Peyer's patch (tissue), 4 donors: Measurements from ENCODE around the gene CCDC78. TPM values are rescaled to one million over a fixed set of nuclear protein-coding genes. Genes with fewer than 3 reads are reported as not detected.

Experiments used
- DNase-seq, 3 donors: peaks; one replicate each; pipeline ENCODE4 v3.0.0-alpha.2; 2017 to 2019
- H3K27ac ChIP-seq, 4 donors: fragments of 200-600 bp; sonication (generic); one replicate each; pipeline ENCODE4 v1.5.1; 2016 to 2019
- H3K27me3 ChIP-seq, 2 donors: fragments of 200-600 bp; sonication (generic); one replicate each; pipeline ENCODE4 v1.5.1; 2019
- H3K36me3 ChIP-seq, 3 donors: fragments of 200-600 bp; sonication (generic); one replicate each; pipeline ENCODE4 v1.5.1; 2016 to 2019
- H3K4me1 ChIP-seq, 4 donors: fragments of 200-600 bp; sonication (generic); one replicate each; pipeline ENCODE4 v1.5.1; 2016 to 2019
- H3K4me3 ChIP-seq, 4 donors: fragments of 200-600 bp; sonication (generic); 1 replicate in 3 of 4; 2 replicates in 1 of 4; pipeline ENCODE4 v1.5.1; 2016 to 2019; ENCODE audit warnings: mild to moderate bottlenecking in 1 of 4
- H3K9me3 ChIP-seq, 4 donors: fragments of 200-600 bp; sonication (generic); one replicate each; pipeline ENCODE4 v1.5.1; 2016 to 2019; ENCODE audit warnings: mild to moderate bottlenecking in 1 of 4
- POLR2A ChIP-seq, 2 donors: fragments of 450-650 bp; IDR thresholded peaks; one replicate each; pipeline ENCODE4 v1.5.1; 2017; ENCODE audit warnings: antibody characterized with exemption in 2 of 2, mild to moderate bottlenecking in 2 of 2, moderate library complexity in 2 of 2
- total RNA-seq, 4 donors: library from RNA; depleted of rRNA; stranded (reverse); fragments of >200 nt; gene quantifications; one replicate each; pipeline ENCODE4 v1.1.0, GENCODE V29; 2016
- TF ChIP-seq, protein P1 (sequence below), 6 experiments: fragments of 450-650 bp in 4 of 6; fragments of 200-600 bp in 2 of 6; sonication (generic) in 1 of 6; IDR thresholded peaks; one replicate each; pipeline ENCODE4 v1.5.1; 2017 to 2019; ENCODE audit warnings: antibody characterized with exemption in 6 of 6, mild to moderate bottlenecking in 3 of 6, moderate library complexity in 1 of 6

CCDC78 gene
- total RNA-seq, 4 donors from 2014 or later: 2.1 to 13.2 (median 6.3) TPM

GRCh38 chr16:684071-684794 lies 42.0 kb downstream of the CCDC78 start, which contains the start of gene JMJD8:
Gene JMJD8, minus strand, starts transcription at chr16:684334. Its CDS starts 15 bp downstream, at chr16:684319.
- Histone ChIP-seq H3K4me3 (peak within 1 kb of the TSS; percentile 58 to 83 (median 72)), H3K36me3 (peaks cover 0 to 32% (median 0%) of the 10 kb centered on the region in 3 donors), H3K27ac (peak within 1 kb of the TSS; percentile 55 to 85 (median 68)), H3K27me3 (no peaks in the 10 kb centered on the region), H3K9me3 (no peaks in the 10 kb centered on the region), H3K4me1 (peaks cover 0 to 50% (median 30%) of the 10 kb centered on the region in 4 donors)
- TF ChIP-seq, protein P1, sequence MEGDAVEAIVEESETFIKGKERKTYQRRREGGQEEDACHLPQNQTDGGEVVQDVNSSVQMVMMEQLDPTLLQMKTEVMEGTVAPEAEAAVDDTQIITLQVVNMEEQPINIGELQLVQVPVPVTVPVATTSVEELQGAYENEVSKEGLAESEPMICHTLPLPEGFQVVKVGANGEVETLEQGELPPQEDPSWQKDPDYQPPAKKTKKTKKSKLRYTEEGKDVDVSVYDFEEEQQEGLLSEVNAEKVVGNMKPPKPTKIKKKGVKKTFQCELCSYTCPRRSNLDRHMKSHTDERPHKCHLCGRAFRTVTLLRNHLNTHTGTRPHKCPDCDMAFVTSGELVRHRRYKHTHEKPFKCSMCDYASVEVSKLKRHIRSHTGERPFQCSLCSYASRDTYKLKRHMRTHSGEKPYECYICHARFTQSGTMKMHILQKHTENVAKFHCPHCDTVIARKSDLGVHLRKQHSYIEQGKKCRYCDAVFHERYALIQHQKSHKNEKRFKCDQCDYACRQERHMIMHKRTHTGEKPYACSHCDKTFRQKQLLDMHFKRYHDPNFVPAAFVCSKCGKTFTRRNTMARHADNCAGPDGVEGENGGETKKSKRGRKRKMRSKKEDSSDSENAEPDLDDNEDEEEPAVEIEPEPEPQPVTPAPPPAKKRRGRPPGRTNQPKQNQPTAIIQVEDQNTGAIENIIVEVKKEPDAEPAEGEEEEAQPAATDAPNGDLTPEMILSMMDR (IDR thresholded peaks at IDR 0.05): no peak
- TF ChIP-seq POLR2A (IDR thresholded peaks at IDR 0.05): peak; percentile 40 to 42
- DNase-seq: peak; percentile 96 to 99 (median 99)

- DNase-seq: no peak
- no peaks in the 10 kb centered on the region for H3K27me3 ChIP-seq
- peak overlapping the region; percentile 55 to 85 (median 68) for H3K27ac ChIP-seq
- H3K9me3 ChIP-seq: no peaks in the 10 kb centered on the region
- peaks cover 0 to 45% (median 31%) of the 10 kb centered on the region in 4 donors for H3K4me1 ChIP-seq
- H3K4me3 ChIP-seq: peak overlapping the region; percentile 58 to 83 (median 72)
- H3K36me3 ChIP-seq: peaks cover 0 to 32% (median 0%) of the 10 kb centered on the region in 3 donors
- no peak for TF ChIP-seq POLR2A (IDR thresholded peaks at IDR 0.05)
- TF ChIP-seq, protein P1 (IDR thresholded peaks at IDR 0.05): no peak
These were observed 42.7 kb downstream of the CCDC78 start for GRCh38 chr16:683396-684070.

GRCh38 chr16:682493-683395 lies 43.5 kb downstream of the CCDC78 start:
- Histone ChIP-seq H3K27ac (no peak overlapping the region), H3K4me1 (peaks cover 0 to 45% (median 32%) of the 10 kb centered on the region in 4 donors)

GRCh38 chr16:681746-682427 lies 44.4 kb downstream of the CCDC78 start:
- Histone ChIP-seq H3K4me1 (peaks cover 4 to 51% (median 36%) of the 10 kb centered on the region in 4 donors), H3K27ac (no peak overlapping the region), H3K27me3 (no peaks in the 10 kb centered on the region), H3K9me3 (no peaks in the 10 kb centered on the region), H3K4me3 (no peak overlapping the region), H3K36me3 (peaks cover 0 to 27% (median 0%) of the 10 kb centered on the region in 3 donors)
- TF ChIP-seq, protein P1 (IDR thresholded peaks at IDR 0.05): no peak
- TF ChIP-seq POLR2A (IDR thresholded peaks at IDR 0.05): no peak
- DNase-seq: no peak

More at GRCh38 chr16:682493-683395, 43.5 kb downstream of the CCDC78 start:
- DNase-seq: no peak
- H3K4me3 ChIP-seq: peak overlapping the region in 3 of 4 donors; percentile 58 to 83 (median 83)
- peaks cover 0 to 32% (median 0%) of the 10 kb centered on the region in 3 donors for H3K36me3 ChIP-seq
- no peak for TF ChIP-seq POLR2A (IDR thresholded peaks at IDR 0.05)
- TF ChIP-seq, protein P1 (IDR thresholded peaks at IDR 0.05): no peak
- no peaks in the 10 kb centered on the region for H3K9me3 ChIP-seq
- H3K27me3 ChIP-seq: no peaks in the 10 kb centered on the region
